GM18517 (cell line): ENCODE data around the gene TXNDC8.

ENCODE experiments used
- ATAC-seq: cut with Tn5 transposase; IDR thresholded peaks from one replicate; pipeline ENCODE4 v1.9.1; 2021; ENCODE audit warnings: mild to moderate bottlenecking, moderate library complexity; ENCODE audit not compliant: unreplicated experiment

The TXNDC8 gene

DNA sequence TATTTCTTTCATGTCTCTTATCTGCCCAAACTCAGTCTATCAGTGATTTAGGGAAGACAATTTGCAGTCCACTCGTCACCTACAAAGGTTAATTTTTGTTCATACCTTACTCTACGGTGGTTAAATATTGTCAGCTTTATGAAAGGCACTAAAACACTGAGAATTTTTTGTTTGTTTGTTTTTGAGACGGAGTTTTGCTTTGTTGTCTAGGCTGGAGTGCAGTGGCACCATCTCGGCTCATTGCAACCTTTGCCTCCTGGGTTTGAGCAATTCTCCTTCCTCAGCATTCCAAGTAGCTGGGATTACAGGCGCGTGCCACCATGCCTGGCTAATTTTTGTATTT lies 55.0 kb downstream of the TXNDC8 start:
- no peak for ATAC-seq

DNA sequence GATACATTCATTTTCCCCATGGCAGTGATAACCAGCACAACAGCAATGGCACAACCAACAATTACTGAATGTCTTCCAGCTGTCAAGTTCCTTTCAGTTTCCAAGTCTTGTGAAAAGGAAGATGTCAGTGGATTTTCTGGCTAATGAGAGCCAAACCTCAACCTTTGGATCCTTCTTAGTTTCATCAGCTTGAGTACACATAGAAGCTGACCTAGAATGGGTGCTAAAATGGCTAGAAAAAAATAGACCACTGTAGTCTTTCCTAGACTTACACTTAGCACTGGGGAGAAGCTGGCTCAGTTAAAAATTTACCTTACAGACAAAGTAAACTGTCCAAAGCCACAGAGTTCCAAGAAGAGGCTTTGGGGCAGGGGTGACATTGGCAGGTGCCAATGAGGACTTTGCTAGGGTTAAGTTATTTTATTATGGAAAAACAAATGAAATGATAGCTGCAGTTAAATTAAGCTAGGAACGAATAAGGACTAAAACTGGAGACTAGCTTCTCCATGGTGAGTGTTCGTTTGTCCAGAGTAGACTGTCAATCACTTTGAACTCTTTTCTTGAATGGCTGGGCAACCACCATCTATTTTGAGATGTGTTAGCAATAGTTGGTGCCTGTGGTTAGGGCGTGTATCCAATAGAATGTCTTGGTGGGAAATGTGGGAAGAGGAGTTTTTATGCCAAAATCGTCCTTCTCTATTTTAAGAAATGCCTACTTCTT lies 55.5 kb downstream of the TXNDC8 start:
- ATAC-seq = no peak

DNA sequence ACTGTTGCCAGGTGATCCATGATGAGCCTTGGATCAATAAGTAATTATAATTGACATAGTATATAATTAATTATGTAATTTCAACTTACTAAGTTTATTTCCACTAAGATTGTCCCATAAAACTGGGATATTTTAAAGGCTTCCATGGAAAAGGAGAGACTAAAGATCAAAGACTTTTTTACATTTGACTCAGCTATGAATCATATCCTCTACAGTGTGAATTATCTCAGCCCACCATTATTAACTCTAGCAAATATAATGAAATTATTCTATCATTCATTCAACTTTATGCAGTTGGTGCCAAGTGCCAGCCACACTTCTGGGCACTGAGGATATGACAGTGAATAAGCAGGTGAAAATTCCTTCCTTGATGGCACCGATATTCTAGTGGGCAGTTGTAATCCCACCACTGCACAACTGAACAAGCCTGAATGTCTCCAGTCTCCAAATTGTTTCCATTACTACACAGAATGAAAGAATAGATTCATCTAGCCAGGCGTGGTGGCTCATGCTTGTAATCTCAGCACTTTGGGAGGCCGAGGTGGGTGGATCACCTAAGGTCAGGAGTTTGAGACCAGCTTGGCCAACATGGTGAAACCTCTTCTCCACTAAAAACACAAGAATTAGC lies 59.5 kb downstream of the TXNDC8 start:
- no peak for ATAC-seq

DNA sequence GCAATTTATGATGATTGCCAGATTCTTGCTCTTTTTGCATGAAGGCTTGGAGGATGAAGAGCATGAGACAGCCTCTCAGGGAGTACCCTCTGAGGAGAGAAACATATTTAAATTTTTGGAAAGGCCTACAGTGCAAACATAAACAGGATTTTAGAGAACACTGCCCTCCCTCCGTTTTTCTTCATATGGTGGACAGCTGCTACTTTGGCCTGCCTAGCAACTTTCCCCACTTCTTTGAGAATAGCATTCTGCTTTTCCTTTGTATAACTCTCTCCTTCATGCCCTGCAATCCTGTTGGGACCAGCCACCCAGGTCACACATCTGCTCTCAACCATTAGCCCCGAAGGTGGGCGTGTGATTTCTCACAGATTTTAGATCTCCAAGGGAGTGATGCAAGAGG lies 60.9 kb downstream of the TXNDC8 start:
- no peak for ATAC-seq

DNA sequence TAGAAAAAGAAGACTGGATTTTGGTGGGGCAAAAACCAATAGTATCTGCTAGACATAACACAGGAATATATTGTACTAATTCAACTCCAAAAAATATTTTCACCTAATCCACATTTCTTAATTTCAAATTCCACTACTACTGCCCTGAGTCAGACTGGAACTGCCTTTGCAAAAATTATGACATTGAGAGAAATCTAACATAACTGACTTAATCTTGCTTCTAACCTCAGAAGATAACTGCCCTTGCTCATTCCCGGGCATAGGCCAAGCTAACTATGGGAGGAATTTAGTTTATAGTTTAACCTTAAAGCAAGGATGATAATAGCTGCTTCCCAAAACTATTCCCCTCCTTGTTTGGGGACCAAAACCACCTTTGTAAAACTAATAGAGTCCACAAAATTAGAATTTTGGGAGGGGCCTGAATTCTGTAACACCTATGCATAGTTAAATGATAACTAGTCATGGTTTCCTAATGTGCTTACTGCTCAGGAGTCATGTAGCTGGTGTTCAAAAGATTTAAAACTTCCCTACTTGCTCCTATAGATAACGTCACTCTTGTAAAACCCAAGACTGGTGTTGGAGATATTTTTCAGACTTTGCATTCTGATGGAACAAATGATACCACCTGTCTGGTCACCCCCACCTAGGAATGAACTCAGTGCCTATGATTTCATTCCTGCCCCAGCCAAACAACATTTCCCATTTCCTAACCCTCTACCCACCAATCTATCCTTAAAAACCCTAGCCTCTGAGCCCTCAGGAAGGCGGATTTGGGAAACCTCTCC lies 67.3 kb downstream of the TXNDC8 start:
- ATAC-seq = no peak

- ATAC-seq = no peak
Measured at GRCh38 chr9:110266795-110267194, 70.9 kb downstream of the TXNDC8 start.

DNA sequence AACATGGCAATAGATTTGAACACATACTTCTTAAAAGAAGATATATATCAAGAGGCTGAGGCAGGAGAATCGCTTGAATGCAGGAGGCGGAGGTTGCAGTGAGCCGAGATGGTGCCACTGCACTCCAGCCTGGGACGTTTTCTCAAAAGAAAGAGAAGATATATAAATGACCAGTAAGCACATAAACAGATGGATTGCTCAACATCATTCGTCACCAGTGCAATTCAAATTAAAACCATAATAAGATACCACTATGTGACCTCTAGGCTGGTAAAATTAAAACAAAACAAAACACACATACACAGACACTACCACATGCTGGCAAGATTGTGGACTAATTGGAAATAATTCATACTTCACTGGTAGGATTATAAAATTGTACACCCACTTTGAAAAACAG lies 76.0 kb downstream of the TXNDC8 start:
- no peak for ATAC-seq

DNA sequence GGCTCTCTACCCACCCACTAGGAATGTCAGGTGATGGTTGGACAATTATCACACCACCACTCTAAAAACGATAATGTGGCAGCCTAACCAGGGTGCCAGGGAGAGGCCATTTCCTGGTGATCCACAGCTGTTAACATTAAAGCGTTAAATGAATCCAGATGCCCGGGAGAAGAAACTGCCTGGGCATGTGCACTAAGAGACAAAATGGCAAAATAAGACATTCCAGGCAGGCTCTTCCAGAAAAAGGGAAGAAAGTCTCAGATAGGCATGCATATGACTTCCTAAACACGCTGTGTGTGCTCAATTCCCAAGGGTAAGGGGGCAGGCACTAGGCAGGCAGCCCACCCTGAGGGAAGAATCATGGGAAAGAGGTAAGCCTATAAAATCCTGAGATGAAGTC lies 76.8 kb downstream of the TXNDC8 start:
- ATAC-seq = no peak

DNA sequence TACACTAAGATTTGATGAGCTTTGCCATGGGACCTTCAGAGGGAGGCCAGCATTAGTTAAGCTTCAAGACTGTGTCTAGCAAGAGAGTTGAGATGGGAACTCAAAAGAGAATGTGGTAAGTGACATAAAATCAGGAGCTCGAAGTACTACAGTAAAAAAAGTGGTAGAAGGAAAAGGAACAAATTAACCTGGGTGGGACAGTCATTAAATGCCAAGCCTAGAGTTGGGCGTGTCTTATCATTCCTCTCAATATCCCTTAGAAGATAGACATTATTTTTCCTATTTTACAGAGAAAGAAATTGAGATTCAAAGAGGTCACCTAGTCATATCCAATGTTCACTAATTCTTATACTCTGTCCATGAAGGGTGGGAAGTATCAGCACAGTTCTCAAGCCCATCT lies 78.1 kb downstream of the TXNDC8 start:
- no peak for ATAC-seq

DNA sequence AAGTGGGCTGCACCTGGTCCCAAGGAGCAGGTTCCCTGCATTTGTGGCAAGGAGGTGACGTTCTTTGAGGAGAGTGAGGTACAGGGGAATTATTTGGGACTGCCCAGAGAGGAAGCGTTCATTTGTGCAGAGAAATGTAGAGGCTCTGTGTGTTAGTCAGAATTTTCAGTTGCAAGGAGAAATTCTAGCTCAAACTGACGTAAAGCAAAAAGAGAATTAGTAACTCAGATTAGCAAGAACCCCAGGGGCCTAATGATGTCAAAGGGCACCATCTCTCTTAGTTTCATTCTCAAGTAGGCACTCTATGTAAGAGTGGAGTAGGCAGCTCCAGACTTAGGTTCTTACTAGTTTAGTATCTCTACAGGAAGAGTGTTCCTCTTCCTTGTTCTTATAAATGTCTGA lies 79.0 kb downstream of the TXNDC8 start:
- no peak for ATAC-seq

DNA sequence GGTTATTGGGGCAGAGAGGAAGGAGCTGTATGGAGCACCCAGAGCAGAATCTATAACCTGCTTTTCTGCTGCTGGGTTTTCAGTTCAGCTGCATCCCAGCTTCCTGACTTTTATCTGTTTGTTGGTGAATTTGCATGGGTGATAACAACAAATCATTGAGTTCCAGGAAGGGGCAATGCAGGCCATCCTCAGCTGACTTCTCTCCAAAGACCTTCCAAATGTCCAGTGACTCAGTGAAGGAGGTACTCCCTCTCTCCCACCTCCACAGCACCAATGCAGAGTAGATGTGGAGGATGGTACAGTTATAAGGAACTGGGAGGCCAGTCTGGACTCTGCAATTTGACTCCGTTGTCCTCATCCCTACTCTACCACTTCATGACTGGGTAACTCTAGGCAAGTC lies 79.7 kb downstream of the TXNDC8 start:
- no peak for ATAC-seq

DNA sequence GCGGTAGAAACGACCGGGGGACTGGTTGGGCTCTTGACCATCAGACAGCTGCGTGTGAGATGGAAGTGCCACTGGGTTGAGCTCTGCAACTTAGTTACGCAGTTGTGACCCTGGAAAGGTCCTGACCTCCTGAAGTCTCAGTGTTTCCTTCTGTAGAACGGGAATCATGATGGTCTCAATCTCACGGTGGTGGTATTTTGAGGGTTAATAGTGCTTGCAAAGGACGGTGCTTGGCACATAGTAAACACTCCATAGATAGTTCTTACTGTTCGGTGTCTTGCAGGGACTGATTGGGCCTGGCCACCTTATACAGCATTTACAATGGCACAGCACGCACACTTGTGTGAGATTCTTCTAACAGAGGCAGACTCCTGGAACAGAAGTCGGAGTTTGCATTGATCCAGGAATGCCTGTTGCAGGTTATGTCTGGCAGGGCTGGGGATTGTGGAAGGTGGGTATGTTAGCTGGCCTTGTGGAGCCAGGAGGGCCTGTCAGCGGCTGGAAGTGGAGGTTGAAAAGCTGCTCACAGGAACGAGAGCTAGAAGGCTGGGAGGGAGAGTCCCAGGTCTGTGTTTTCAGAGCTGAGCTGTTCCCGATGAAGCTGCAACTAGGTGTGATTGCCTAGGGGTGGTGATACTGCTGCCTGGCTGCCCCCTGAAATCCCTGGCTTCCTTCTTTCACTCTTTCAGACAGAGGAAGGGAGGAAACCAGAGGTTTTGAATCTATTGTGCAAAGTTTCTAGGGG lies 80.4 kb downstream of the TXNDC8 start:
- ATAC-seq = peak; percentile 7

GRCh38 chr9:110256380-110257096 lies 81.1 kb downstream of the TXNDC8 start, which contains the start of gene TXN:
Gene TXN, minus strand, starts transcription at chr9:110256507. Its CDS starts 72 bp downstream, at chr9:110256435.
- peak; percentile 63 for ATAC-seq

GRCh38 chr9:110255463-110256379 lies 81.9 kb downstream of the TXNDC8 start:
- ATAC-seq = peak; percentile 20

DNA sequence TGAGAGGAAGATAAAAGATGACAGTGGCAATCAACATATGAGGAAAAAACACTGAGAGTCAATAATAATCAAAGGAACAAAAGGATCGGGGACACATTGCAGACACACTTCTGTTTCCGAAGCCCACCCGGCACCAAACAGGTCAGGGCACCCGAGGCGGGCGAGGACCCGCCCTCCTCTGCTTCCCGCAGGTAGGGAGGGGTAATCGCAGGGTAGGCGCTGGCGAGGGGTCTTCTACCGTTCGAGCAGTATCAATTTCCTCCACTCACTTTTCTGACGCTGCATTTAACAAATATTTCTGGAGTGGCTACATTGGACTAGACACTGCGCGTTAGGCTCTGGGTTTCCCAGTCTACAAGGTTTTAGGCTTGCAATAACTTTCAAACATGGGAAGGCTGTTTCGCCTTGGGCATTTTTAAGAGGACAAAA lies 82.6 kb downstream of the TXNDC8 start:
- ATAC-seq = no peak

GRCh38 chr9:110254500-110254899 lies 83.2 kb downstream of the TXNDC8 start:
- ATAC-seq = no peak
